T-helper 2 cell treated with Interferon-gamma antibody and Interleukin-4, amounts not matched to agents 100 ng/mL and 5 ng/mL, for 36 hours (primary cell): ENCODE data around the gene ZMYND10. TPM values are rescaled to one million over a fixed set of nuclear protein-coding genes. Genes with fewer than 3 reads are reported as not detected.

Experiments
- intact Hi-C: fragments of 100-400 bp; cut with micrococcal nuclease; formaldehyde crosslinking; loops from one replicate; pipeline ENCODE4 v1.15.1; 2023
- total RNA-seq: library from RNA; stranded (reverse); gene quantifications from 2 replicates; pipeline ENCODE4 v1.2.3, GENCODE V29; 2022

The ZMYND10 gene
- total RNA-seq, 1 donor from 2014 or later, result 3.6 TPM

DNA sequence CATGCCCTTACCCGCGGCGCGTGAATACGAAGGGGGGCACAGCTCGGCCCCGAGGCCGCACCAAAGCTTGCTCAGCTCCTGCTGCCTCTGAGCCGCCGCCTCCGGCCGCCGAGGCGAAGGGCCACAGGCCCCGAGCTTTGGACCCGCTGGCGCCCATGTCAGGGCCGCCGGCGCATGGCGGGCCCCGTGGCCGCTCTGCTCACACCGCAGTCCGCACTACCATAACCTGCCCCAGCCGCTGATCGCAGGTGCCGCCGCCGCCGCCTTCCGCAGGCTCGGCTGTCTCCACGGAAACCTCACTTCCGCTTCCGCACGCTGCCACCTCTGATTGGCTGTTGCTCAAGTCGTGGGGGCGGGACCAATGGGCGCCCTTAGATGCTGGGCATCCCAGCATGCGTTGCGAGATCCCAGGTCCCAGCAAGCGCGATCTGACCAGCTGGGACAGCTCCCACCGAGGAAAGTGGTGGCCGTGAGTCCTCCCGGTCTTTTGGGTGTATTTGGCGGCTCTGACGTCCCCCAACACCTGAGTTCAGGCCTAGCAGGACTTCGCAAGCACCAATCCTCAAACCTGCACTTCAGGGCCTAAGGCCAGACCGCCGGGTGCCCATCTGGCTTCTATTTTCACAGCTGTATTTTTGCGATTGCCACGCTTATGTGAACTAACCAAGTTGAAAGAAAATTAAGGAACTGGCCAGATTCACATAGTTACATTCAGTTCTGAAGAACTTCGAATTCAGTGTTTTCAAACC, 17.4 kb downstream of the ZMYND10 start, which contains the start of gene TUSC2:
Gene TUSC2 (minus strand): TSS at position 281 of the 749 bp plus-strand sequence. CDS start 124 bp downstream, at position 157.
- intact Hi-C loops, result loop anchor here (1.0 kb wide), 2 partner anchors 9 to 29 kb away; partner anchors contain the start of genes HYAL3 and NAA80

DNA sequence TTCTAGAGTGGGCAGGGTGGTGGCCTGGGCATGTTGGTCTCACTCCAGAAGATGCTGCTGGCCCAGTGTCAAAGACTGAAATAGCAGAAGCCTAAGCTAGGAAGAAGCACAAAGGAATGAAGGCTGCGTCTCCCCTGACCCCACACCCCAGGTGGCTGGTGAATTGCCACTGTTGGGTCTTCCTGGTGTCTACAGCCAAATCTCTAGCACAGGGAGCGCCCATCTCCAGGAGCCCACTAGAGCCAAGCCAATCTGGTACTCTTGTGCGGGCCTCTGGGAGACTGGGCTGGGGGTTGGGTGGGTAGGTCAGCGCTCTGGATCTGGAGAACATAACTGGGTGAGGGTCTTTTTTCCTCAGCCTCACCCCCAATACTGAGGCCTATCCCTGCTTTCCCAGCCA, 18.4 kb downstream of the ZMYND10 start:
- intact Hi-C loops, result no loop called here

DNA sequence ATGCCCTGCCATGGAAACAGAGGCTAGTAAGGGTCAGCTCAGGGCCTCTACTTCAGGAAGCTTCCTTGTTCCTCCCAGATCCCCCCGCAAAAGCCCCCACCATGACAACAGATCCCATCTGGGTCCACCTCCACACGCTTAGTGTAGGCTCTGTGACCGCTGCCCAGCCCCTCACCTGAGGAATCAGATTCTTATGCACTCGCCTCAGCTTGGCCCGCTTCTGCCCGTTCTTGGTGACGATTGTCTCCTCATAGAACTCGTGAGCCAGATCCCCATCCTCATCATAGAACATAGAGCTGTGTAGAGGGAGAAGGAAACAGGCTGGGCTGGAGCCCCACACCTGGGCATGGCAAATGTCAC, 19.4 kb downstream of the ZMYND10 start:
- intact Hi-C loops, result no loop called here

DNA sequence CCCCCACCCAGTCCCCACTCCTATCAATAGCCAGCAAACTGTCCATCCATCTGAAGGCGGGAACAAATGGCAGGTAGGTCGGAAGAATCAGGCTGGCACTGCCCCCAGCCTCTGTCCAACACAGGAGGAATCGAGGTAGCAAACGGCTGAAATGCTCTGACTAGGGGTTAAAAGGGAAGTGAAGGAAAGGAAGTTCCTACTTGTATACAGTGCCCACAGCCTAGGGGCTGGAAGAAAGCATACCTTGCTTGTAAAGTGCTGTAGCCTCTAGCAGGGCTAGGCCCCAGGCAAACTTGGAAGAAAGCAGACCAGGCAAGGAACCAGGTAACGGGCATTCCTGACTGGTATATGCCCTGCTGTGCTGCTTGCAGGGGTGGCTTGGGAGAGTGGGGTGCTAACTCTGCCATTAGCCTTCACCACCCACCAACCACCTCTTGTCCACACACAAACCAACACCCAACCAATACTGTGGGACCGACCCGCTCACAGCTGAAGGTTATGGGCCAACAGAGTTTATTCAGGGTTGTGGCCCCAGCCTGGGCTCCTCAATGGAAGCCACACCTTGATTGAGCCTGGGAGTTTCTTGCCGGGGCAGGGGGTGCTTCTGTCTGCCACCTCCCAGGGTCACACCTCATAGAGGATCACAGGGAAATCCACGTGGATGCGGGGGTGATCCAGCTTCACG, 19.9 kb downstream of the ZMYND10 start:
- intact Hi-C loops, result no loop called here

DNA sequence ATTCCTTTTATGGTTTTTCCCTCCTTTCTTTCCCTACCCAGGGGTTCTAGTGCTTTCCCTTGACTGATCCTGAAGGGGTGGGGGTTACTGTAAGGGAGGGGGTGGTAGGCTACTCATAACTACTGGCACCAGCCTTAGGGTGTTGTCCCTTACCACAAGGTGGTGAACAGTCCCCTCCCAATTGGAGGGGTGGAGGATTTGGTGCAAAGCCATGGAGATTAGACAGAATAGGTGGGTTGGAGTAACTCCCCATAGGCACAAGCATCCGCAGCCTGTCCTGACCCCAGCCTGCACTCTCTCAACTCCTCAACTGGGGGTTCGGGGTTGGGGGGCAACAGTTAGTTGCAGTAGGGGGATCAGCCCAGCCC, 20.4 kb downstream of the ZMYND10 start:
- intact Hi-C loops, result no loop called here

DNA sequence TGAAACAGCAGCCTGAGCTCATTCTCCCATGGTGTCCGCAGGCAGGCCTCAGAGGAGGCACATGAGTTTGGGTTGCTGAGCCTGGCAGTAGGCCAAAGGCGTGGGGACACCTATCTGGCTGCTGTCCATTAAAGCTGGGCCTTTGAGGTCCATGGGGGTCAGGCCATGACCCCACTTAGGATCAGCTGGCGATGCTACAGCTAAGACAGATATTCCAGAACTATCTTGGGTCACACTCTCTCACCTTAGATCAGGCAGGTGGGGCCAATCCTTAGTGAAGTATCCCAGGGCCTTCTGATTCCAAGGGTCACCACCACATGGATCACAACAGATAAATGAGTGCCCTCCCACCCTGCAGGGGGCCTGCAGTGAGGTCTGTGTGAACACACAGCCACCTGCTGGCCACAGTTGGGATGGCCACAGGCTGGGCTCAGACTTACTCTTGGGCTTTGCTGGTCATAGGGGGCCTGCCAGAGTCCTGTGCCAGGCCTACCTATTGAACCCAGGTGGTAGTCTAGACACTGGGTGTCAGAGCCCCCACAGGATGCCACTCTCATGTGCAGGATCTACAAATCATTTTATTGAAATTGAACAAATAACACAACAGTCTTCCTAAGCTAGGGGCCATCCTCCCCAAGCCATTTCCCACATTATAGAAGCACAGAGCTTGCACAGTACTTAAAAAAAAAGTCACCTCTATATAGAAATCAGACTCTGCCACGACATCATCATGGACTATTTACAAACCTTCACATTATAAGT, 21.0 kb downstream of the ZMYND10 start:
- intact Hi-C loops, result loop anchor here (1.0 kb wide), 1 partner anchor 50 kb away; no protein-coding TSS in a partner anchor

DNA sequence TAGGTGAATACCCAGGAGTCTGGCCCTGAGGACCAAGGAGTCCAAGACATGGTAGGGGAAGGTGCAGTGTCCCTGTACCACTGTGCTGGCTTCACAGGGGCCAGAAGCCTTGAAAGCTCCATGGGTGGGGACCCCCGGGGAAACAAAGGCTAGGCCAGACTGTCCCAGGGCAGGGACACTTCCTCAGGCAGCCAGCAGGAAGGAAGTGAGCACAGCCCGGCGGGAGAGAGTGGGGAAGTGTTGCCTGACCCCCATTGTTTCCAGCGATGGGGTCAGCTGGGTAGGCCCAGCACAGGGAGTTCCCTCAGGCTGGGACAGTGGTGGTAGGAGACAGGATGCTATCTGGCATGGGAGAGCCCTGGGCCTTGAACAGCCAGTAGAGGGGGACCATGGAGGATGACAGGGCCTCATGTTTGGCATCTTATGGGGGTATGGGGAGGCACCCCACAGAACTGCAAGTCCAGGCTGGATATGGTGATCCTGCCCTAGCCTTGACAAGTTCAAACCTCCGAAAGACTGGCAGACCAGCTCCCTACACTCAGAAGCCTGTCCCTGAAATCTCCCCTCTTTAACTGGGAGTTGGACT, 21.8 kb downstream of the ZMYND10 start:
- intact Hi-C loops, result loop anchor here (1.0 kb wide), 1 partner anchor 49 kb away; no protein-coding TSS in a partner anchor

DNA sequence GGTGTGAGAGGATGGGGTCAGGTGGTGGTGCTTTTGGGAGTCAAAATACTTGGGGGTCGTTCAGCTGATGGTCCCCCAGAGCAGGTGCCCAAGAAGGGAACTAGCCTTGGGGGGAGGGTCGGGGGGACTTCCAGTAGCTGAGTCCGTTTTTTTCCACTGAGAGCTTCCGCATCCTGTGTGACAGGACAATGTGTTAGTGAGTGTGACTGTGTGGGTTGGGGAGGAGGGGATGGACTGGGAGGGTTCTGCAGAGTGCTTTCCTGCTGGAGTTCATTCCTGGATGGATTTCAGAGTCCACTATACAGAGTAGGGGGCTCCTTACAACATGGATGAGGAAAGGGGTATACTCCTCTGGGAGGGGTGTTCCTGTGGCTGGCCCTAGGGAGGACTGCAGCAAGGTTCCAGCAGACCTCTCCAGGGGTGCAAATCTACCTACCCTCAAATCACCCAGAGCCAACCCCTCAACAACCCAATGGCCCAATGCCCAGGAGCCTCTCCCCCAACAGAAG, 22.4 kb downstream of the ZMYND10 start:
- intact Hi-C loops, result no loop called here

DNA sequence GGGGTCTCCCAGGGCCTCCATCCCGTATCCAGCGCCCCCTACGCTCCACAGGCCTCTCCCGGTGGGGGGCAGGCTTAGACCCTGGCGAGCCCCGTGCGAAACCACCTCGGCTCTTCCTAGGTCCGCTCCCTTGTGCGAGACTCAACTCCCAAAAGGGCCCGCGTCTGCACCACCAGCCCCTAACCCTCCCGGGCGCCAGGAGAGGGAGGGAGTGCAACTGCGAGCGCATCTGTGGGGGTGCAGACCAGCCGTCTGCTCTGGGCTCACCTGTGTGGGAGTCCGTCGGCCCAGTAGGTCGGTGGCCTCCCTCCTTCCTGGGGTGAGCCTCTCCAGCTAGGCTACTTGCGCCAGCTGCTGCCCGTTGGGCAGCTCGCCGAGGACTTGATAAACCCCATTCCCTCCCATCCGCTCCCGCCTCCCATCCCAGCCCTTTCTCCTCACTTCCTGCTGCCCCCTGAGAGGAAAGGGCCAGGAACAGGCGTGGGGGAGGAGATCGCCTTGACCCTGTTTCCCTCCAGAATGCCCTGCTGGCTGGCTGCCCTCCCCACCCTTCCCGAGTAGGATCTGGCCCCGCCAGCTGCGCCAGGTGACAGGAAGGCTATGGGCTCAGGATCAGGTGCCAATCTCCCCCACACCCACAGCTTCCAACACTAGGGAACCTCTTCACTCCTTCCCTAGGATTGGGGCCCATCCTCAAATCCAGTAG, 23.0 kb downstream of the ZMYND10 start, which contains the start of gene HYAL2:
Gene HYAL2 (minus strand): TSS at position 360 of the 706 bp plus-strand sequence. CDS start 2,256 bp downstream, outside the sequence.
- intact Hi-C loops, result no loop called here

DNA sequence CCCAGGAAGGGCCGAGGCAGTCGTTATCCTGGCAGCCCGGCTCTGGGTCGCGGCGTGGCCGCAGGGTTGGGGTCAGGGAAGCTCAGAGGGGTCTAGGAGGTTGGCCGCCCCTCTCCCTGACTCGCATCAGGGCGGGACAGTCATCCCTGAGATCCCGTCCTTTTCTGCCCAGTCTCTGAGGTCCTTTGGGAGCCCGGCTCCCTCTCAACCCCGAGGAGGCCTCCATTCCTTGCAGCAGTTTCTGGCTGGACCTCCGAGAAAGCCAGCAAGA, 23.5 kb downstream of the ZMYND10 start:
- intact Hi-C loops, result no loop called here

DNA sequence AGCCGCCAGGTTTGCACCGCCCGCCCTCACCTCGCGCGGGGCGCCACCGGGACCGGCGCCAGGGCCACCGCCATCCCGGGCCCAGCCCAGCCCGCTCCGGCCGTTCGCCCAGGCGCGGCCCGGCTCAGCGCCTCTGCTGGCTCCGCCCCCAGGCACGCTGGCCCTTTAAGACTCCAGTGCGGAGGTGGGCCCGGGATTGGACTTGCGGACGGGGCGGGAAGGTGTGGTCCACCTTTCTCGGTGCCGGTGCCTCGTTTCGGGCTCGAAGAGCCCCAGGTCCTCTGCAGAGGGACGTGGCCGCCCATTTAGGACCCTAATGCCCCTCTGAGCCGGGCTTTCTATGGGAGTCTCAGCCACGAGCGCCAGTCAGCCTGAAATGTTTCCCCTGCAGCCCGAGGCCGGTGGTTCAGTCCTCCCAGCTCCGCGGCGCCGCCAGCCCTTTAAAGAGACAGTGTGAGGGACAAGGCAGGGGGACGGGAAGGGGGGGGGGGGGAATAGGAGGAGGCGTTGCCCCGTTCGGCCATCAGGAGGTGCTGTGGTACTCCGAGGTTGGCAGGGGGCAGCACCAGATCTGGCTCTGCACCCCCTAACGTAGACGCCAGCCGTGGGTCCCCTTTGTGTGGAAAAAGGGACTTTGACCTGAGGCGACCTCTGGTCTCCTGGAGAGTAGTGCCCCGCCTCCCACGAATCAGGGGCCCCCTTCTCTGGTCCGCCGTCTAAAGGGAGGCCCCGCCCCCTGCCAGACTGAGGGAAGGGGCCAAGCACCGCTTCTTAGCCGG, 24.0 kb downstream of the ZMYND10 start:
- intact Hi-C loops, result loop anchor here (1.0 to 2.0 kb wide), 3 partner anchors 15 to 29 kb away; partner anchors contain the start of genes HYAL3, IFRD2 and NAA80

DNA sequence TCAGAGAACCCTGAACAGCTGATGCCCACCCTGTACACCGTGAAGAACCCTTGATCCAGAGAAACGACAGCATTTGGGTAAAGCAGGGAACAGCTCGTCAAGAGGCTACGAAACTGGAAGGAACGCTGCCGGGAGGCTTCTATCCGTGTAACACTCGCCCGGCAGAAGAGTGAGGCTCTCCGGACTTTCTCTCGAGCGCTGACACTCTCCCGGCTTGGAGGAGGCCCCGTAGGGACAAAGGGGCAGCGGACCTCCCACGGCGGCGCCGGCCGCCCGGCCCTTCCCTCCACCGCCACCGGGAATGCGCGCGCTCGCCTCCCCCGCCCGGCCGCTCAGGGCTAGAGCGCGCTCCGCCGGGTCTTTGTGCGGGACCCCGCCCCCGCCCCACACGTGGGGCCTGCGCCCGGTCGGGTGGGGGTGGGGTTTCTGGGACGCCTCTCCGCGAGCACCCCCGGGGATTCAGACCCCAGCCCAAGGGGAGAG, 24.6 kb downstream of the ZMYND10 start:
- intact Hi-C loops, result loop anchor here (1.0 to 2.0 kb wide), 3 partner anchors 16 to 29 kb away; partner anchors contain the start of genes HYAL3, IFRD2 and NAA80

DNA sequence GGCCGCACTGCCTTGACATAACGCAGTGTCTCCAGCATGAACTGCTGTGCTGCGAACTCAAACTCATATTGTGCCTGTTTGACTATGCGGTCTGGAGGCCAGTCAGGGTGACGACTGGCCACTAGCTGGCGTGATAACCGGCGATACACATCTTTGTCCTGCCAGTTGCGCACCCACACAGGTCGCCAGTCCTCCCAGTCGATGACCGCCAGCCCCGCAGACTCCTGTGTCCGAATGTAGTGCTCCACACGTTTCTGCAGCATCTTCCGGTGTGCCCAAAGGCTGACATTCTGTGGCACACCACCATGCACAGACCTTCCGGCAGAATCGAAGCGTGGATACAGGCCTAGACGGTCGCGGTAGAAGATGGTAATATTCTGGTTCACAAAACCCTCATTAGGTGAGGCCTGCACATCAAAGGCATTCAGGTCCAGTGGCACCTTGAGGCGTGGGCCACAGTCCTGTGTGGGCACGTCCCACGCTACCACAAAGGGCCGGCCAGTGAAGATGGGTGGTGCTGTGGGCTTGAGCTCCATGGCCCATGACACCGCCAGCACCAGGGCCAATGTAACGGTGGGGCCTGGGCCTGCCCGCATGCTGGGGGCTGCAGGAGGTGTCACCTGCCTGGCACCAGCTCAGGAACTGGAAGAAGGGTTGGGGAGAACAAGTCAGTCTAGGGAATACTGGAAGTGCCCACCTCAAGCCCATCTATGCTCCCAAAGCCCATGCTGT, 25.5 kb downstream of the ZMYND10 start:
- intact Hi-C loops, result loop anchor here (2.0 kb wide), 1 partner anchor 17 kb away; no protein-coding TSS in a partner anchor

DNA sequence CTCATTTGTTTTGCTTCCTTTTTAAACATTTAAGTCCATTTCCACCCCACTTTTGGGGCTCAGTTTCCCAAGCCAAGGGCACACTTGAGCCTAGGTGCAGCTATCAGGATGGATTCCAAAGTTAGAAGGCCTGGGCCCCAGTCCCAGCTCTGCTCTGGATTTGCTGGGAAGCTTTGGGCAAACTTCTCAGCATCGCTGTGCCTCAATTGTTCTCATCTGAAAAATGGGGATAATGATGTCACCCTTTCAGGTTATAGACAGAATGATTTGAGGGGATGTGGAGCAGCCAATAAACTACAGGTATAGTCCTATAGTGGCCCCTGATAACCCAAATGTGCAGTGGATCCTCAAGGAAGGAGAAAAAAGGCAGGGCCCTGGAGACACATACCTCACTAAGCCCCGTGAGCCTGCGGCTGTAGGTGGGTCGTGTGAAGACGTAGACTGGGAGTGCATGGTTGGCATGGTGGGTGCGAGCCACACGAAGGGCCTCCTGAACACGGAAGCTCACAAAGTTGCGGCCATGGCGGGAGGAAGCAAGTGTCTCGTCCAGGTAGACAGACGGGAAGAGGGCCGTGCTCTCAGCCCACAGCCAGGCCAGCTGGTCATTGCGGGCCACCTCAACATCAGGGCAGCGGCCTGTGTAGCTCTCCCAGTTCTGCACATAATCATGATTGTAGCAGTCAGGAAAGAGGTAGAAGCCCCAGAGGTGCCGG, 26.2 kb downstream of the ZMYND10 start:
- intact Hi-C loops, result no loop called here

DNA sequence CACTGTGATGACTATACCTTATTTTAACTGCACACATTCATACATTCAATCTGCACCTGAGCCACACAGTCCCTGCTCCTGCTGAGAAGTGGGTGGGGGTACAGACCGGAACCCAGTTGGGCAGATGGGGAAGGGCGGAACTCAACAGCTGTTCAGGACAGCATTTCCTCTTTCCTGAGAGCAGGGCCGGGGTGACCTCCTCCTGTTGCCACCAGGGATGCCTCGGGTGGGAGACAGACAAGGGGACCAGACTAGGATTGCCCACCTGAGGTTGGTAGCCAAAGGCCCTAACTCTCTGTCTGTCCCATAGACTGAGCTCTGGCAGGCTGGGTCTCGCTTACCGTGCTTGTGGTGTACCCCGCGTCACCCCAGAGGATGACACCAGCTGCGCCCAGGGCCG, 26.9 kb downstream of the ZMYND10 start:
- intact Hi-C loops, result no loop called here

DNA sequence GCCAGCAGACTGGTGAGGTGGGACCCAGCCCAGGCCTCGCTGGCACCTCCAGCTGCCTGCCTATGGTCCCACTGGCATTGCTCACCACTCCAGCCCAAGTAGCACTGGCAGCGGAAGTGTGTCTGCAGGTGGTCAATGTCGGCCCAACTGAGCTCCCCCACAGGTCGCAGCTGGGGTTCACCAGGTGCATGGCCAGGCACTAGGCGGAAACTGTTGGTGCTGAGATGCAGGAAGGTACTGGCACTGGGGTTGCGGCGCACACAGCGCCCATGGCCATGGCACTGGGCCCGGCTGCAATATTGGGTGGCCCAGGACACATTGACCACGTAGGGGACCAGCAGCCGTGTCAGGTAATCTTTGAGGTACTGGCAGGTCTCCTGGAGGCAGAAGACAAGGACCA, 27.4 kb downstream of the ZMYND10 start:
- intact Hi-C loops, result no loop called here

DNA sequence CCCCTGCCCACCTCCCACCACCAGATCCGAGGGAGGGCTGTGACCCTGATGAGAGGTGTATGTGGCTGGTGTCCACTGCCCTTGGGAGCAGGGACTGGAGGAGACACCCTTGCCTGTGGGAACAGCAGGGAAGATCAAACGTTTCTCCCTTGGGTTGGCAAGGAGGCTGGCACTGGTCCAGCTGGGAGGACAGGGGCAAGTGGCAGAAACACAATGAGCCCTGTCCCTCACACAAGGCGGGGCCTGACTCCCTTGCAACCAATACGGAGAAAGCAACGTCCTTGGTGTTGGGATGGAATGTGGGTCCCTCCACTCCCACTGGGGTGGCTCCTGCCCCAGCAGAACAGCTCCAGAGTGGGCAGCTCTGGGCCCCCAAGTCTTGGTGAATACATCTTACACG, 28.2 kb downstream of the ZMYND10 start:
- intact Hi-C loops, result no loop called here

DNA sequence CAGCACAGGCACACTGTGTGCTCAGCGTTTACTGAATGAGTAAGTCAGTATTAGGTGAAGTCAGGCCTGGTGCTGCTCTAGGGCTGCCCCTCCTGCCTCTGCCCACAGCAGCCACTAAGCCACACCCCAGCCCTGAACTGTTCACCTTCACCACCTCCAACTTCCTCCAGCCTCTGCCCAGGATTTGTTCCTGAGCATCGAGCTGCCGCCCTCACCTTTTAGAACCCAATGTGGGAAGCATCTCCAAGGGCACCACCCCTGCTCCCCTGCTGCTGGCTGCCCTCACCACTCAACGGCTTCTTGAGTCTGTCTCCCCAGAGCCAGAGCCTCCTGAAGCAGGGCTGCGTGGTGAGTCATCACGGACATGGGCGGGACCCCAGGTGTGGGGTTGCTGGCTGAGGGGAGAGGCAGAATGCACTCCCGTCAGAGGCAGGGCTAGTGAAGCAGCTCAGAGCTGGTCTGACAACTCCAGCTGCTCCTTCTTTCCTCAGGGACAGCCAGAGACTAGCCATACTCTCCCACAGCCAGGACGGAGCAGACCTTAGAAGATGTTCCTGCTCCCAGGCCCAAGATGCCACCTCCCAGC, 28.8 kb downstream of the ZMYND10 start:
- intact Hi-C loops, result no loop called here
